HG02852 (cell line): ENCODE measurements around the gene MBP.

Experiments
- ATAC-seq: cut with Tn5 transposase; IDR thresholded peaks from one replicate; pipeline ENCODE4 v1.9.1; 2021; ENCODE audit warnings: mild to moderate bottlenecking, moderate library complexity; ENCODE audit not compliant: unreplicated experiment

Gene MBP

DNA sequence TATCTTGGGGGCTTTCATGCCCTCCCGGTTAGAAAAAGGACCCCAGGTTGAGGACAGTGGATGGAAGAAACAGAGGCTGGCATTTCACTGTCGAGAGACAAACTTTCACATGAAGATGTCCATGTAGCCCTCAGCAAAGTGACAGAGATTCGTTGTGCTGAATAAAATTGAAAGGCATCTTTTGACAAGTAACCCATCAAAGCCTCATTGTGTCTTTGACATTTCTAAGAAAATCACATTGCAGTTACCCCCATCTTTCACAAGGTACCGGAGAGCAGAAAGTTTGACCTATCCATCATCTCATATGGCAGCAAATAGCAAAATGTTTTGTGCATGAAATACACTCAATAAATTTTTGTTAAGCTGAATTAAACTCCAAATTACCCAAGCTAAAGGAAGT lies 2.0 kb upstream of the MBP start:
- no peak for ATAC-seq

- no peak for ATAC-seq
Measured at GRCh38 chr18:77133835-77134496, 1.4 kb upstream of the MBP start.

DNA sequence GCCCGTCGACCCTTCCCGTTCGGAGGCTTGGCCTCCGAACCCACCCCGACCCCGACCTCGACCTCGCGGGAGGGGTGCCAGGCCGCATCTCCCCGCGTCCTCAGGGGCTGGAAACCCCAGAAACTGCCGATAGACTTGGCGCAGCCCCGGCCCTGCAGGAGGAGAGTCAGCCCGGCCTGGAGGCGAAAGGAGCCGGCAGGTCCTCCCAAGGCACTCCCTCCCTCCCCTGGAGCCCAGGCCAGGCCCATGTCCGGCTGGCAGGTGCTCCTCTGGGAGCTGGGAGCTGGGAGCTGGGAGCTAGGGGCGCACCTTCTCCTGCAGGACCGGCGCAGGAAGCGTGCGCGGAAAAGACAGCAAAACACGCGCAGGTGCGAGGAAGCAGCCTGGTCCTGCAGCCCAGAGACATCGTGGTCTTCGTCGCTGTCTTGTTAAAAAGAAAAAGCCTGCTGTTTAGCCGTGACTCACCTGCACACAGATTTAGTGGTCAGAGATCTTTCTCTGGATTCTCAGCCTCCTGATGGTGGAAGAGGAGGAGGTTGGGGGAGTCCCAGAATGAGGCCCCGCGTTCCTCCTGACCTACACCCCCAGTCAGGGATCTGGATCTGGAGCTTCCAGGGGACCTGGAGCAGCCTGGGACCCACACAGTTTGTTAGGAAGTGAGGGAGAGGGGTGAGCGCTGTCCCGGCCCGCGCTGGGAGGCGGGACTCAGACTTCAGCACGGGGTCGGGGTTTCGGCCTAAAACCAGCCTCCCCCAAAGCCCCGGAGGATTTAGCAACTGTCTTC lies 660 bp upstream of the MBP start:
- peak; percentile 1 for ATAC-seq

DNA sequence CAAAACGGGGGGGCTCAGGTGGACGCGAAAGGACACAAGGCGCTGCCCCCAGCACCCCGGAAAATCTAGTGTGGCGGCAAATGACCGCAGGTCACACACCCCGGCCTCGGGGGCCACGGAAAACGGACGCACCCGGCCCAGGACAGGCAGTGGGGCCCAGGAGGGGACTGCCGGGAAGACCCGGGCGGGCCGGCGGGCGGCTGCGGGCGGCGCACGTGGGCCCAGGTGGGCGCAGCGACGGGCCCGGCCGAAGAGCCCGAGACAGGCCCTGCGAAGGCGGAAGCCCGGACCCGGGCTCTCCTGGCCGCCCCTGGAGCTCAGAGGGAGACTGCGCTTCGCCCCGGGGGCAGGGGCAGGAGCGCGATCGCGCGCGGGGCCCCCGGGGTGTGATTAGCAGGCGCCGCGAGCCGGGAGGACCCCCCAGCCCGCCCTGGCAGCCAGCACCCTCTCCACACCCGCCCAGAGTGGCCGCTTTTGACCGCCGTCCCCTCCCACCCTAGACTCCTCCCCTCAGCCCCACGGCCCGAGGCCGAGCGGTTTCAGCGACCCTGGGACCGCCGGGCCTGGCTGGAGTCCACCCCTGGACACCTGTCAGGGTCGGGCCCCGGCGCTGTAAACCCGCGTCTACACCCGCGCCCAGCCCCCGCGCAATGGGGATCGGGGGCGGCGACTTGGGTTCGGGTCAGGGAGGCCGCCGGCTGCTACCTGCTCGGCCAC lies 773 bp downstream of the MBP start:
- ATAC-seq, result peak; percentile 60

- ATAC-seq, result peak; percentile 12
Measured at GRCh38 chr18:77131100-77131651, 1.4 kb downstream of the MBP start.

DNA sequence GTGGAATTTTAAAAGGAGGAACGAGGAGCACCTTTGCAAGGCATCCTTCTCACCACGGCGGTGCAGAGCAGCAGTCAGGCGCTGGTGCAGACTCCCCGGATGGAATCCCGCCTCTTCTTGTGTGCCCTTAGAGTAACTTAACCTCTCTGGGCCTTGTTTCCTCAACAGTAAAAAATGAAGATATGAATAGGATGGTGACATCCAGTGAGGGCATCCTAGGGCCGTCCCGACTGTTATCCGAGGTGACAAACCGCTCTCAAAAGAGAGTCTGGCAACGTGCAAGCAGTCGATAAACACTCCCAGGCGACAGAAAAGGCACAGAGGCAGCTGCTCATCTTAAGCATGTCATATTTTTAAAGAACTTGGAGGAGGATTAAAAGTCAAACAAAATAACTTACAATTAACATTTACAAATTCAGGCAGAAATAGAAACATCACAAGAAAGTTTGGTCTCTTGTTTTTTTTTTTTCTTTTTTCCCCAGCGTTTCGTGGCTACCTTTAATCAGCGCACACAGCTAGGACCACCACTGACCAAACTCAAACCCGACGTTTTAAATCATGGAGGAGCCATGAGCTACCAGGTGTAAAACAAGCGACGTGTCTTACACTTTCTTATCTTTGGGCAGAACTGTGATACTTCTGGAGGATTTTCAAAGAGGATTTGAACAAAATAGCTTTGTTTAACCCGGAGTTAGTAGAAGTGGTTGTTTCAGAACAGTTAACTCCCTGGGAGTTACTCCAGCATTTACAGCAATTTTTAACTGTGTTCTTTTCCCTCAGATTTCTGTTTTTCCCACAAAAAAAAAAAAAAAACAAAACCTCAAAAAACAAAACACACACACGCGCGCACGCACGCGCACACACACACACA lies 2.1 kb downstream of the MBP start:
- ATAC-seq, result no peak

DNA sequence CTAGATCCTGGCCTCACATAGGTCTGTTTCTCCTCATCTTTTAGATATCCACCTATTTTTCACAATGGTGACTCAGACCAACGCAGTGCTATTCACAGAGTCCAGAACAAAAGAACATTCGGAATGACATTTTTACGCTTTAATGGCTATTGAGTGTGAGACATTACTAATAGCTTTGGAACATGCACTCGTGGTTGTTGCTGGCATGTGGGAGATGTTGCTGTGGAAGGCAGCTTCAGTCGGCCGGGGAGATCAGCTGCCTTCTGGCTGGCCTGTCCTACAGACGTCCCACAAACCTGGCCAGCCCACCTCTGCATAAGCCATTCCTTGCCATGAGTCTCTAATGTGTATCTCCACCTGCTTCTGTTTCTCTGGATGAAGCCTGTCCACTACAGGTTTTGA lies 3.4 kb downstream of the MBP start:
- no peak for ATAC-seq

GRCh38 chr18:77127769-77128671 lies 4.6 kb downstream of the MBP start:
- ATAC-seq, result no peak

- ATAC-seq, result peak; percentile 73
Measured at GRCh38 chr18:77124452-77124922, 8.1 kb downstream of the MBP start.

DNA sequence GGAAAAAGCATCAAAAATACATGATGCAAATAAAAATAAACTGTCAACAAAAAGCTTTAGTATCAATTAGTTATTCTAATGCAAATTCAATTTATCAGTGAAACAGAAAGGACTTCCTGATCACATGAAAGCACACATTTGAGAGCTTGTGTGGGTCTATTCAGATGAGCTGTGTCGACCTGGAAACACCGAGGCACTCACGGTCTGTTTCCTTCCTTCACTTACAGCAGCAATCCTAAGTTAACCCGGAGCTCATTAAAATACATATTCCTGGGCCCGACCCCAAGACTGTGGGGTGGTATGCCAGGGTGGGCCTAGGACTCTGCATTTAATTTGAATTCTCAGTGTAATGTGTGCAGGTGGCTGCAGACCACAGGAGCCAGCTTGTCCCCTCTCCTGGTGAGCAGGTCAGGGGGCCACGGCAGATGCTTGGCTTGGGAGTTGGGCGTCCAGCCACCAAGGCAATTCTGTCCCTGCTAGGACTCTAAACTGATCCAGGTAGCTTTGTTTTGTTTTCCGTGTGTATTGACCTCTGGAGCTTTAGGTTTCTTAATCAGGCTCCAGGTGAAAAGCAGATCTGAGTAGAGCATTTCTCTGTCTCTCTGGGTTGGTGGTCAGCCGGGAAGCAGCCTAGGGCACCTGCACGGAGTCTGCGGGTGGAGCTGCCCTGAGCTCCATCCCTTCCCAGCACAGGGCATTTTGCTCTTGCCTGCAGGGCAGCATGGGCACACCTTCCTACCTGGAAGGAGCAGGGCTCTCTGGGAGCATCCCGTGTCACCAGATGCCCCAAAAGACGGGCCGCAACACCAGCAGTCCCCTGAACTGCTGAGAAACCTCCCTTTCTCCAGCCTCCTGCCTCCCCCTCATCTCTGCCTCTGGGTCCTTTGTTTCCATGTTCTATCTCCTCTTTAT lies 9.0 kb downstream of the MBP start:
- no peak for ATAC-seq

- no peak for ATAC-seq
Measured at GRCh38 chr18:77121523-77121922, 11.1 kb downstream of the MBP start.

DNA sequence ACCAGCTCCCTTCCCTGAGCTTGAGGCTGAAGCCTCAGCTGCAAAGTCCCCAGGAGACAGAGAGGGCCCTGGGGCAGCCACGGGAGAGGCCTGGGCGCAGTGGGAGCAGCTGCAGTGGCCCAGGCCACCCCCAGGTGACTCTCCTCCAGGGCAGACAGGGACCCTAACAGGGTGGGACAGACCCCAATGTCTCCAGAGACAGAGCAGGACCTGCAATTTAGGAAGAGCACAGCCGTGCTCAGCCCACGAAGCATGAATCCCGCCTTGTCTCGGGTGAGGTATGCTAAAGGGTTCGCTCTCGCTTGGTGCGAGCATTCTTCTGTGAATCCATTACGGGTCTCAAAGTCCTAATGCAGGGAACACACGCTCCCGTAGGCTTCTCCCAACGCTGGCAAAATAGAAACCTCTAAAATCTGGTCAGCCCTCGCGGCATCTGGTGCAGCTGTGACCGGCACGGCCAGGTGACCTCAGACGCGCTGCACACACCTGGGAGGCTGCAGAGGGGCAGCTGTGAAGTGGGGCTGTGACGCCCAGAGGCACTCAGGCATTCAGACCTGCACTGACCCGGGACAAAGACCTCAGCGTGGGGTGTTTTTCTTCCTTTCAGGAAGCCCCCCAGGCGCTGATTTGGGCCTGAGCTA lies 12.6 kb downstream of the MBP start:
- ATAC-seq, result no peak

- no peak for ATAC-seq
Measured at GRCh38 chr18:77119101-77119850, 13.3 kb downstream of the MBP start.

DNA sequence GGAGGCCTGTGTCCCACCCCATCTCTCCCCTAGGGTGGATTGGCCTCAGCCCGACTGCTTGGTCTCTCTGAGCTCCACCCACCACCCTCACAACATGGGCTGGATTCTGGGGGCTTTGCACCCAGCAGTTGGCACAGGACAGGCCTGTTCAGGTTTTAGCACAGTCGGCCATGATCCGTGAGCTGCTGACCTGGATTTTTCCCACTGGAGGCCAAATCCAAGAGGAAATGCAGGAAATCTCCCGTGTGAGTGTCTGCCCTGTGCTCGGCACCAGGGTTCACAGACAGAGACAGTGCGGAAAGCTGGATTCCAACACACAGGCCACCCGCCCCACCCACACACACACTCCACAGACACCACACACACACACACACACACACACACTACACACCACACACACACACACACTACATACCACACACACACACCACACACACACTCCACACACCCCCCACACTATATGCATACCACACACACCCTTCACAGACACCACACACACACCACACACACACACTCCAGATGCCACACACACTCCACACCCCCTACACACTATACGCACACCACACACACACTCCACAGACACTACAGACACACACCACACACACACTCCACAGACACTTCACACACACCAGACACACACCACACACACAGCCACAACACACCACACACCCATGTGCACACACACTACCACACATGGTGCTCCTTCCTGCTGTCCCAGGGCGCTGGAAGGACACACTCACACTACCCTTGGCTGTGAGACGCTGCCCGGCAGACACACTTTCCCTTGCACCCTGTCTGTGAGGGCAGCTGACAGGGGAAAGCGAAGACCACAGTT lies 14.1 kb downstream of the MBP start:
- no peak for ATAC-seq

GRCh38 chr18:77116201-77117080 lies 16.1 kb downstream of the MBP start:
- ATAC-seq, result no peak
